Measurements from ENCODE around the gene AKAP14.
"Not testable (repeated sequence)": the region's sequence is repeated elsewhere in the genome, so short reads cannot be mapped to it uniquely, and the experiment has no call there.

AKAP14 gene

DNA sequence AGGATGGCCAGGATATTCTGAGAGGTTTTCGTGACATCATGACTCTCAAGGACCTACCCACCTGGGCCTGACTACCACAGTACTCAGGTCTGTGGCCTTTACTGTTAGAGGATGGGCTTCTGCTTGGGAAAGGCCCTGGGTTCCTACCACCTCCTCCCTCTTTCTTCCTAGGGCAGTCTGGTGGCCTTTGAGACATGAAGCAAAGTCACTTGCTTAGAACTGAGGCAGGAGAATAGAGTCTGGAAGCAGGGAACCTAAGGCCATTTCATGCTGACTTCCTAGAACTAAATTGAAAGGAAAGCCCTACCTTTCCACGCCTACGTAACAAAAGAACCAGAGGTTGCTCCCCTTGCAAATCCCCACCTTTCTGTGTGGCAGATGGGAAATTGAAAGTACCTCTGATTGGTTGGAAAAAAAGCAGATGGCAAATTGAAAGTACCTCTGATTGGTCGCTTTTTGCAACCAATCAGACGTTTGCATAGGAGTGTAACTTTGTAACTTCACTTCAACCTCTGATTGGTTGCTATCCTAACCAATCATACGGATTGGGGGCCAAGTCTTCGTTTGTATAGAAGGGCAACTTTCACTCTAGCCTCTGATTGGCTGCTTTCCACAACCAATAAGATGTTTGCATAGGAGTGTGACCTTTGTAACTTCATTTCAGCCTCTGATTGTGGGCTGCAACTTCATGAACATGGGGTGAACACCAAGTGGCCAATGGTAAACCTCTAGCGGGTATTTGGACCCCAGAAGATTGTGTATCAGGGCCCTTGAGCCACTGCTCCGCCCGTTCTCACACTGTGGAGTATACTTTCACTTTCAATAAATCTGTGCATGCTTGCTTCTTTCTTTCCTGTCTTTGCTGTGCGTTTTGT lies 9.9 kb upstream of the AKAP14 start:
- Histone ChIP-seq H3K4me1 (ENCODE audit: insufficient read depth, low read length, poor library complexity, severe bottlenecking) (no peaks in the 10 kb centered on the region), H3K4me3 (ENCODE audit: low read length, poor library complexity, severe bottlenecking) (peak overlapping the region; percentile 48), H3K9me3 (ENCODE audit: insufficient read depth, low read depth, low read length) (no peaks in the 10 kb centered on the region), H3K79me2 (ENCODE audit: insufficient read depth, low read length) (no peaks in the 10 kb centered on the region), H3K9ac (ENCODE audit: low read depth, low read length, poor library complexity, severe bottlenecking) (no peak overlapping the region), H3F3A (ENCODE audit: low read depth) (no peaks in the 10 kb centered on the region), H3K9me2 (replicated peaks; ENCODE audit: low read depth, low read length) (no peaks in the 10 kb centered on the region), H4K20me1 (ENCODE audit: insufficient read depth, low read length, poor library complexity, severe bottlenecking) (no peaks in the 10 kb centered on the region), H3K27me3 (ENCODE audit: insufficient read depth, low read length, poor library complexity, severe bottlenecking) (no peaks in the 10 kb centered on the region), H2AFZ (ENCODE audit: low read length) (peak overlapping the region; percentile 68; the same call in 1 of the 2 replicates), H3K4me2 (ENCODE audit: low read depth, low read length, poor library complexity, severe bottlenecking) (peak overlapping the region; percentile 50), H3K36me3 (ENCODE audit: insufficient read depth, low read length) (no peaks in the 10 kb centered on the region)
- no peak for TF ChIP-seq EZH2phosphoT487 (IDR thresholded peaks at IDR 0.05; ENCODE audit: borderline replicate concordance)
- TF ChIP-seq, protein P1, sequence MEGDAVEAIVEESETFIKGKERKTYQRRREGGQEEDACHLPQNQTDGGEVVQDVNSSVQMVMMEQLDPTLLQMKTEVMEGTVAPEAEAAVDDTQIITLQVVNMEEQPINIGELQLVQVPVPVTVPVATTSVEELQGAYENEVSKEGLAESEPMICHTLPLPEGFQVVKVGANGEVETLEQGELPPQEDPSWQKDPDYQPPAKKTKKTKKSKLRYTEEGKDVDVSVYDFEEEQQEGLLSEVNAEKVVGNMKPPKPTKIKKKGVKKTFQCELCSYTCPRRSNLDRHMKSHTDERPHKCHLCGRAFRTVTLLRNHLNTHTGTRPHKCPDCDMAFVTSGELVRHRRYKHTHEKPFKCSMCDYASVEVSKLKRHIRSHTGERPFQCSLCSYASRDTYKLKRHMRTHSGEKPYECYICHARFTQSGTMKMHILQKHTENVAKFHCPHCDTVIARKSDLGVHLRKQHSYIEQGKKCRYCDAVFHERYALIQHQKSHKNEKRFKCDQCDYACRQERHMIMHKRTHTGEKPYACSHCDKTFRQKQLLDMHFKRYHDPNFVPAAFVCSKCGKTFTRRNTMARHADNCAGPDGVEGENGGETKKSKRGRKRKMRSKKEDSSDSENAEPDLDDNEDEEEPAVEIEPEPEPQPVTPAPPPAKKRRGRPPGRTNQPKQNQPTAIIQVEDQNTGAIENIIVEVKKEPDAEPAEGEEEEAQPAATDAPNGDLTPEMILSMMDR (conservative IDR thresholded peaks at IDR 0.05; ENCODE audit: low read length), result no peak

DNA sequence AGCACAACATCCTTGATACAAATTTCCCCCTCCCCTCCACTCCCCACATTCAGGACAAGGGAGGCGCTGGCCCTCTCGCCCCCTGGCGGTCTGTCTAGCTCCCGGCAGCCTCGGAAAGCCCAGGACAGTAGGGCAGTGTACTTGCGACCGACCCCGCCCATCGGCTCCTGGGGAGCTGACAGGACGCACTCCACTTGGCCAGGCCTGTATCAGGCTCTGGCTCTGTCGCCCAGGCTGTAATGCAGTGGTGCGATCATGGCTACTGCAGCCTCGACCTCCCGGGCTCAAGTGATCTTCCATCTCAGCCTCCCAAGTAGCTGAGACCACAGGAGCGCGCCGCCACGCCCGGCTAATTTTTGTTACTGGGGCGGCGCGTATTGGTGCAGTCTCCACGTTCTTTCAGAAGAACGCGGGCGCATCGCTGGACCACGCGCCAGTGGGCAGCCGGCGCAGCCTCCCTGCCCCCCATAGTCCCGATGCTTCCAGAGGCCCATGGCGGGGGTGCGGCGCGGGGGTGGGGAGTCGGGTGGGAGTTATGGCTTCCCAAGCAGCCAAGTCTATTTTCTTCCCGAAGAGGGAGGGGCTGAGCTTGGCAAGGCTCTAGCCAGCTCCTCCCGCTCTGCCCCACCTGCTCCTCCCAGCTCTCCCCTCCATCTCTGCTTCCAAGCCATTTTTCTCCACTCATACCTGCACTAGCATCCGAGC lies 7.8 kb upstream of the AKAP14 start:
- no peaks in the 10 kb centered on the region for H3F3A ChIP-seq (ENCODE audit: low read depth)
- H3K9ac ChIP-seq (ENCODE audit: low read depth, low read length, poor library complexity, severe bottlenecking), result no peak overlapping the region
- H3K4me3 ChIP-seq (ENCODE audit: low read length, poor library complexity, severe bottlenecking), result no peak overlapping the region
- H4K20me1 ChIP-seq (ENCODE audit: insufficient read depth, low read length, poor library complexity, severe bottlenecking), result no peaks in the 10 kb centered on the region
- H3K27me3 ChIP-seq (ENCODE audit: insufficient read depth, low read length, poor library complexity, severe bottlenecking), result no peaks in the 10 kb centered on the region
- no peak overlapping the region for H3K4me2 ChIP-seq (ENCODE audit: low read depth, low read length, poor library complexity, severe bottlenecking)
- no peaks in the 10 kb centered on the region for H3K79me2 ChIP-seq (ENCODE audit: insufficient read depth, low read length)
- no peak overlapping the region for H2AFZ ChIP-seq (ENCODE audit: low read length)
- no peaks in the 10 kb centered on the region for H3K9me2 ChIP-seq (replicated peaks; ENCODE audit: low read depth, low read length)
- no peaks in the 10 kb centered on the region for H3K9me3 ChIP-seq (ENCODE audit: insufficient read depth, low read depth, low read length)
- TF ChIP-seq EZH2phosphoT487 (IDR thresholded peaks at IDR 0.05; ENCODE audit: borderline replicate concordance), result no peak
- TF ChIP-seq, protein P1 (conservative IDR thresholded peaks at IDR 0.05; ENCODE audit: low read length), result no peak
- no peaks in the 10 kb centered on the region for H3K36me3 ChIP-seq (ENCODE audit: insufficient read depth, low read length)
- H3K4me1 ChIP-seq (ENCODE audit: insufficient read depth, low read length, poor library complexity, severe bottlenecking), result no peaks in the 10 kb centered on the region

DNA sequence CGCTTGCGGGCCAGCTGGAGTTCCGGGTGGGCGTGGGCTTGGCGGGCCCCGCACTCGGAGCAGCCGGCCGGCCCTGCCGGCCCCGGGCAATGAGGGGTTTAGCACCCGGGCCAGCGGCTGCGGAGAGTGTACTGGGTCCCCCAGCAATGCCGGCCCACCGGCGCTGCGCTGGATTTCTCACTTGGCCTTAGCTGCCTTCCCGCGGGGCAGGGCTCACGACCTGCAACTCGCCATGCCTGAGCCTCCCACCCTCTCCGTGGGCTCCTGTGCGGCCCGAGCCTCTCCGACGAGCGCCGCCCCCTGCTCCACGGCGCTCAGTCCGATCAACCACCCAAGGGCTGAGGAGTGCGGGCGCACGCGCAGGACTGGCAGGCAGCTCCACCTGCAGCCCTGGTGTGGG lies 5.1 kb upstream of the AKAP14 start:
- not testable (repeated sequence) for H3F3A ChIP-seq (ENCODE audit: low read depth); H3K4me1 ChIP-seq (ENCODE audit: insufficient read depth, low read length, poor library complexity, severe bottlenecking); H3K27me3 ChIP-seq (ENCODE audit: insufficient read depth, low read length, poor library complexity, severe bottlenecking); H3K79me2 ChIP-seq (ENCODE audit: insufficient read depth, low read length); H4K20me1 ChIP-seq (ENCODE audit: insufficient read depth, low read length, poor library complexity, severe bottlenecking); H3K9me3 ChIP-seq (ENCODE audit: insufficient read depth, low read depth, low read length); H2AFZ ChIP-seq (ENCODE audit: low read length); H3K4me3 ChIP-seq (ENCODE audit: low read length, poor library complexity, severe bottlenecking); H3K9ac ChIP-seq (ENCODE audit: low read depth, low read length, poor library complexity, severe bottlenecking); H3K9me2 ChIP-seq (replicated peaks; ENCODE audit: low read depth, low read length); H3K4me2 ChIP-seq (ENCODE audit: low read depth, low read length, poor library complexity, severe bottlenecking); H3K36me3 ChIP-seq (ENCODE audit: insufficient read depth, low read length)

DNA sequence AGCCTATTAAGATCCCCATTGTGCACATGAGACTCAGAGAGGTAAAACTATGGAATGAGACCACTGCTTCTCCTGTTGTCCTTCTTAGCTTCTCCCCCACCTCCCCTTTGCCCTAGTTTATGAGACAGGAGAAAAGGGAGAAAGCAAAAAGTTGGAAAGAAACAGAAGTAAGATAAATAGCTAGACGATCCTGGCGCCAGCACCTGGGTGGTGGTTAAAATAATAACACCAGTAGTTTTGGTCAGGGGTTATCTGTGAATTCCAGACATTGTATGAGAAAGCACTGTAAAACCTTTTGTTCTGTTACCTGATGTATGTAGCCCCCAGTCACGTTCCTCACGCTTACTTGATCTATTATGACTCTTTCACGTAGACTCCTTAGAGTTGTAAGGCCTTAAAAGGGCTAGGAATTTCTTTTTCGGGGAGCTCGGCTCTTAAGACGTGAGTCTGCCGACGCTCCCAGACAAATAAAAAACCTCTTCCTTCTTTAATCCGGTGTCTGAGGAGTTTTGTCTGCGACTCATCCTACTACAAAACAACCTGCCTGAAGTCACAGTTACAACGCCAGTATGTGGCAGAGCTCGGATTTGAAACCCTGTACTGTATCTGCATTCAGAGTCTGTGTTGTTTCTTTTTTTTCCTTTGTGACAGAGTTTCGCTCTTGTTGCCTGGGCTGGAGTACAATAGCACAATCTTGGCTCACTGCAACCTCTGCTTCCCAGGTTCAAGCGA lies 3.6 kb upstream of the AKAP14 start:
- not testable (repeated sequence) for H3K9me3 ChIP-seq (ENCODE audit: insufficient read depth, low read depth, low read length); H3K79me2 ChIP-seq (ENCODE audit: insufficient read depth, low read length); H2AFZ ChIP-seq (ENCODE audit: low read length); H3K36me3 ChIP-seq (ENCODE audit: insufficient read depth, low read length); H3K4me3 ChIP-seq (ENCODE audit: low read length, poor library complexity, severe bottlenecking); H3K9me2 ChIP-seq (replicated peaks; ENCODE audit: low read depth, low read length); H3K4me2 ChIP-seq (ENCODE audit: low read depth, low read length, poor library complexity, severe bottlenecking); H3K9ac ChIP-seq (ENCODE audit: low read depth, low read length, poor library complexity, severe bottlenecking); H3F3A ChIP-seq (ENCODE audit: low read depth); H4K20me1 ChIP-seq (ENCODE audit: insufficient read depth, low read length, poor library complexity, severe bottlenecking); H3K4me1 ChIP-seq (ENCODE audit: insufficient read depth, low read length, poor library complexity, severe bottlenecking); H3K27me3 ChIP-seq (ENCODE audit: insufficient read depth, low read length, poor library complexity, severe bottlenecking)

All from Loucy (cell line).